Body of pancreas (tissue), 4 donors: ENCODE data around the gene NCS1. TPM values are rescaled to one million over a fixed set of nuclear protein-coding genes. Genes with fewer than 3 reads are reported as not detected.
A peak's percentile ranks its signal among the peaks of the same experiment; 100 is the strongest.

ENCODE experiments used
- ATAC-seq: fragments of 150-250 bp; one replicate; pipeline ENCODE4 v1.9.1; 2016
- DNase-seq, 4 donors: peaks; one replicate each; pipeline ENCODE4 v3.0.0-alpha.2; 2019
- H3K27ac ChIP-seq, 4 donors: fragments of 200-600 bp; sonication (generic); 1 replicate in 3 of 4; 2 replicates in 1 of 4; pipeline versions ENCODE4 v1.5.1 to v1.6.1; 2016 to 2019; ENCODE audit warnings: mild to moderate bottlenecking in 1 of 4, mixed read lengths in 1 of 4, moderate library complexity in 1 of 4
- H3K27me3 ChIP-seq, 2 donors: fragments of 200-600 bp; sonication (generic); one replicate each; pipeline ENCODE4 v1.6.0; 2016; ENCODE audit warnings: mild to moderate bottlenecking in 1 of 2
- H3K36me3 ChIP-seq, 2 donors: fragments of 200-600 bp; sonication (generic); replicated peaks in 1 of 2; 2 replicates each; pipeline ENCODE4 v1.5.1; 2016; ENCODE audit warnings: low read depth in 2 of 2; ENCODE audit not compliant: insufficient read depth in 1 of 2
- H3K4me1 ChIP-seq: fragments of 200-600 bp; sonication (generic); one replicate; pipeline ENCODE4 v1.6.0; 2016
- H3K4me3 ChIP-seq, 2 donors: fragments of 200-600 bp; sonication (generic); 1 replicate in 1 of 2; 2 replicates in 1 of 2; pipeline ENCODE4 v1.5.1; 2016 to 2019
- H3K9me3 ChIP-seq, 3 donors: fragments of 200-600 bp; sonication (generic); 1 replicate in 2 of 3; 2 replicates in 1 of 3; pipeline ENCODE4 v1.5.1; 2016
- POLR2A ChIP-seq, 3 donors: fragments of 450-650 bp; IDR thresholded peaks; one replicate each; pipeline ENCODE4 v1.6.1; 2016; ENCODE audit warnings: antibody characterized with exemption in 3 of 3, mild to moderate bottlenecking in 2 of 3
- WGBS, 2 donors: methylation state at CpG; one replicate each; pipeline ENCODE4 v1.1.5; 2017; 5-methylcytosine and 5-hydroxymethylcytosine counted together
- intact Hi-C: fragments of 100-400 bp; cut with DNase I; formaldehyde crosslinking; loops from one replicate; pipeline ENCODE4 v1.15.1; 2023
- total RNA-seq, 2 donors: library from RNA; depleted of rRNA; stranded (reverse); fragments of >200 nt; gene quantifications; one replicate each; pipeline ENCODE4 v1.1.0, GENCODE V29; 2016
- TF ChIP-seq, protein P1 (sequence below), 7 experiments: fragments of 450-650 bp in 4 of 7; fragments of 200-600 bp in 3 of 7; sonication (generic) in 3 of 7; IDR thresholded peaks; one replicate each; pipeline ENCODE4 v1.5.1; 2016 to 2019; ENCODE audit warnings: antibody characterized with exemption in 7 of 7

The NCS1 gene
- total RNA-seq, 2 donors from 2014 or later, result 3.9 to 4.3 TPM

DNA sequence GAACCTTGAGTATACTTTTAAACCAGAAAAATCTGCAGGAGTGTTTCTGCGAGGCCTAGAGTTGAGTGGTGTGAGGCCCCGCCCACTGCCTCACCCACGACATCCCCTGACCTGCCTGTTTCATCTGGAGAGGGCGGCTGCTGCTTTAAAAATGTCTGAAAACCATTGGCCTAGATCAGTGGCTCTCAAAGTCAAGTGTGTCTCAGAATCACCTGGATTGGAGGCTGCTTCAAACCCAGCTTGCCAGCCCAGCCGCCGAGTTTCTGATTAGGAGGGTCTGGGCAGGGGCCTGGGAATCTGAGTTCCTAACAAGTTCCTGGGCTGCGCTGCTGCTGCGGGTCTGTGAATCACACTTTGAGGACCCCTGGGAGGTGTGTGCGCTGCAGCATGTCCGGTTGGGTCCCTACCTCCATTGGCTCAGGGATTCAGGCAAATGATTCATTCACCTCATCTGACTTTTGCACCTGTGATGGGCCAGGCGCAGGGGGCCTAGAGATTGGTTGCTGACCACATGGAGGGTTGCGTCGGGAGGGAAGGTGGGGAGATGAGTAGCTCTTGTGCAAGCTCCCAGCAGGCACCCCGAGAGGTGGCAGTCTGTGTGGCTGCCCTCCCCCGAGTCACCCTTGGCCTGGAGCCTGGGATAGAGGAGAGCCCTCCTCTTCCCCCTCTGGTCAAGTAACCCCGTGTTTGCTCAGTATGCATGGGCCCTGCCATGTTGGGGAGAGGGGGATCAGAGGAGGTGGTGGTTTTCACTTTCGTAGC lies 65.7 kb downstream of the NCS1 start:
- no peak for DNase-seq
- no peak overlapping the region for H3K27ac ChIP-seq
- peaks cover 0 to 2% of the 10 kb centered on the region in 2 donors for H3K36me3 ChIP-seq
- intact Hi-C loops, result loop anchor here (5.0 kb wide), 2 partner anchors 81 to 131 kb away; no protein-coding TSS in a partner anchor
- 73 to 74% methylated on average over 8 to 17 of the region's 17 CpGs for WGBS, 2 donors
- peaks cover 7% of the 10 kb centered on the region for H3K4me1 ChIP-seq
- no peak for ATAC-seq
- no peaks in the 10 kb centered on the region for H3K27me3 ChIP-seq
- TF ChIP-seq POLR2A (IDR thresholded peaks at IDR 0.05), result no peak
- TF ChIP-seq, protein P1, sequence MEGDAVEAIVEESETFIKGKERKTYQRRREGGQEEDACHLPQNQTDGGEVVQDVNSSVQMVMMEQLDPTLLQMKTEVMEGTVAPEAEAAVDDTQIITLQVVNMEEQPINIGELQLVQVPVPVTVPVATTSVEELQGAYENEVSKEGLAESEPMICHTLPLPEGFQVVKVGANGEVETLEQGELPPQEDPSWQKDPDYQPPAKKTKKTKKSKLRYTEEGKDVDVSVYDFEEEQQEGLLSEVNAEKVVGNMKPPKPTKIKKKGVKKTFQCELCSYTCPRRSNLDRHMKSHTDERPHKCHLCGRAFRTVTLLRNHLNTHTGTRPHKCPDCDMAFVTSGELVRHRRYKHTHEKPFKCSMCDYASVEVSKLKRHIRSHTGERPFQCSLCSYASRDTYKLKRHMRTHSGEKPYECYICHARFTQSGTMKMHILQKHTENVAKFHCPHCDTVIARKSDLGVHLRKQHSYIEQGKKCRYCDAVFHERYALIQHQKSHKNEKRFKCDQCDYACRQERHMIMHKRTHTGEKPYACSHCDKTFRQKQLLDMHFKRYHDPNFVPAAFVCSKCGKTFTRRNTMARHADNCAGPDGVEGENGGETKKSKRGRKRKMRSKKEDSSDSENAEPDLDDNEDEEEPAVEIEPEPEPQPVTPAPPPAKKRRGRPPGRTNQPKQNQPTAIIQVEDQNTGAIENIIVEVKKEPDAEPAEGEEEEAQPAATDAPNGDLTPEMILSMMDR (IDR thresholded peaks at IDR 0.05), result no peak
- no peaks in the 10 kb centered on the region for H3K9me3 ChIP-seq
- no peak overlapping the region for H3K4me3 ChIP-seq

DNA sequence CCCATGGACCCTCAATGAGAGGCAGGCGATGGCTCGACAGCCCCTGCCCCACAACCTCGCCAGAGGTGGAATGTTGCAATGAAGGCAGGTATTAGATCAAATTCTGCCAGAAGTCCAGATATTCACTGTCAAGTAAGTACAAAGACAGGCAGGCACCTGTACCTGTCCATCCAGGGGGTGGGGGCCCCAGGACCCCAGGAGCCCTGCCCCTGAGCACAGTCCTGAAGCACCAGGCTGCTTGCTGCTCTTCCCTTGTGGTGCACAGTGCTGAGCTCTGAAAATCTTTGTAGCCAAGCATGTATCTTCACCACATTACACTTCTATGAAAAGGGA lies 67.1 kb downstream of the NCS1 start:
- TF ChIP-seq POLR2A (IDR thresholded peaks at IDR 0.05), result no peak
- TF ChIP-seq, protein P1 (IDR thresholded peaks at IDR 0.05), result no peak
- Histone ChIP-seq H3K27ac (no peak overlapping the region), H3K9me3 (no peaks in the 10 kb centered on the region), H3K36me3 (no peaks in the 10 kb centered on the region), H3K4me1 (peaks cover 13% of the 10 kb centered on the region), H3K27me3 (no peaks in the 10 kb centered on the region), H3K4me3 (no peak overlapping the region)
- intact Hi-C loops, result loop anchor here (5.0 kb wide), 2 partner anchors 82 to 132 kb away; no protein-coding TSS in a partner anchor
- 64 to 85% methylated on average over 3 of the region's 3 CpGs for WGBS, 2 donors
- DNase-seq (no peak), ATAC-seq (no peak)

- WGBS, 2 donors, result 27 to 34% methylated on average over 7 to 9 of the region's 9 CpGs
- DNase-seq, result no peak
- peaks cover 13% of the 10 kb centered on the region for H3K4me1 ChIP-seq
- H3K9me3 ChIP-seq, result no peaks in the 10 kb centered on the region
- no peaks in the 10 kb centered on the region for H3K27me3 ChIP-seq
- no peak for ATAC-seq
- intact Hi-C loops, result loop anchor here (5.0 to 10.0 kb wide), 3 partner anchors 82 to 355 kb away; no protein-coding TSS in a partner anchor
- no peak for TF ChIP-seq POLR2A (IDR thresholded peaks at IDR 0.05)
- TF ChIP-seq, protein P1 (IDR thresholded peaks at IDR 0.05), result no peak
- no peaks in the 10 kb centered on the region for H3K36me3 ChIP-seq
- H3K27ac ChIP-seq, result no peak overlapping the region
- H3K4me3 ChIP-seq, result no peak overlapping the region
Measured at GRCh38 chr9:130239741-130240241, 67.6 kb downstream of the NCS1 start.

DNA sequence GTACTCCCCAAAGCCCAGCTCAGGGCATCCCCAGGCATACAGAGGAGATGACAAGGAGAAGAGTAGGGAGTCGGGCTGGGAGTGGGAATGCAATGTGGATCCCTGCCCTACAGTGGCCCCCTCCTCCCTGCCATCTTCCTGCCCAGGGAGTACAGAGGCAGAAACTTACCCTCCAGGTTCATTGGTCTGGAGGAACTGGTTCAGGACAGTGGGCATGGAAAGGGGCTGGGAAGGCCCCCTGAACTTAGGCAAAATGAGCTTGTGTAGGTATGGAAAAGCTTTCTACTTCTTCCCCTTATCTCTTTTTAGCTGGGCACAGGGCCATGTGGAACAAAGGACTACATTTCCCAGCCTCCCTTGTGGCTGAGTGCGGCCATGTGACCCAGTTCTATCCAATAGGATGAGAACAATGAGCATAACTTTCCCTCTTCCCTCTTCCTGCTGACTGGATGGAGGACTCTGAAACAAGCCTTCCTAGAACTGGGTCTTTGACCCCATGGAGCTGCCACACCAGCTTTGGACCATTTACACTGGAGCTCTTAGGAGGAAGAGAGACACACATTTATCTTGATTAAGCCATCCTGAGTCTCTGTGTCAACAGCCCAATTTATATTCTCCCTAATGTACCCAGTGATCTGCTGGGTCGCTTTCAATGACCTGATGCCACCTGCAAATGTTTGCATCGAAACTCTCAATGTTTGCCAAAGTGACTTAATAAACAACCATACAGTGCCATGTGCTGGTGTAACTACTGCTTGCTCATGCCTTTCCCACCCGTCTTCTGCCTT lies 68.4 kb downstream of the NCS1 start:
- ATAC-seq (peak; percentile 69), DNase-seq (peak; percentile 57 to 79 (median 64))
- no peaks in the 10 kb centered on the region for H3K9me3 ChIP-seq
- H3K36me3 ChIP-seq, result no peaks in the 10 kb centered on the region
- no peak overlapping the region for H3K4me3 ChIP-seq
- TF ChIP-seq POLR2A (IDR thresholded peaks at IDR 0.05), result no peak
- TF ChIP-seq, protein P1 (IDR thresholded peaks at IDR 0.05), result no peak
- intact Hi-C loops, result loop anchor here (10.0 kb wide), 1 partner anchor 356 kb away; no protein-coding TSS in a partner anchor
- H3K4me1 ChIP-seq, result peaks cover 13% of the 10 kb centered on the region
- H3K27me3 ChIP-seq, result no peaks in the 10 kb centered on the region
- no peak overlapping the region for H3K27ac ChIP-seq
- 66 to 70% methylated on average over 5 of the region's 5 CpGs for WGBS, 2 donors
